COLO668 (cell line): ENCODE measurements around the gene INSIG1.

ENCODE experiments used
- DNase-seq: peaks from one replicate; lab custom pipeline; 2025; ENCODE audit not compliant: unreplicated experiment; lab: John Stamatoyannopoulos, UW

Gene INSIG1

GRCh38 chr7:155297517-155298287 lies at the start of gene INSIG1:
TSS of gene INSIG1 (plus strand) at chr7:155297878. CDS start at chr7:155298286, 408 bp downstream.
- peak; percentile 94 for DNase-seq

- DNase-seq, result no peak
Observed at GRCh38 chr7:155248366-155248756, 49.3 kb upstream of the INSIG1 start.

DNA sequence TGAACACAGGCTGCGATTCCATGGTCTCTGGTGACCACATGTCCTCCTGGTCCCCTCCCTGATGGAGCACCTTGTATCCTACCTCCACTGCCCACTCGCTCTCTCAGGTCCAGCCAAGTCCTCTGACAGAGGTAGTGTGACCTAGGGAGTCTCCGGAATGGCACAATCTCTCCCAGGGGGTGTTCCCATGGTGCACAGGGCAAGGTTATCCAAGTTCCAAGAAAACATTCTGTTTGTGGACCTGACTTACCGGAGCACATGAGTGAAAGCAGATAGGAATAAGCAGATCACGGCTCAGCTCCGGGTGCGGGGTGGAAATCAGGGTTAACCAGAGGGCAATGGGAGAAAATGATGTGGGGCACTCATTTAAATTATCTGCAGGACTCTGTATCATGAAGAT lies 45.8 kb upstream of the INSIG1 start:
- no peak for DNase-seq

- DNase-seq, result no peak
Observed at GRCh38 chr7:155252444-155252887, 45.2 kb upstream of the INSIG1 start.

GRCh38 chr7:155252892-155253501 lies 44.7 kb upstream of the INSIG1 start:
- no peak for DNase-seq

- DNase-seq, result no peak
Observed at GRCh38 chr7:155254018-155254417, 43.7 kb upstream of the INSIG1 start.

DNA sequence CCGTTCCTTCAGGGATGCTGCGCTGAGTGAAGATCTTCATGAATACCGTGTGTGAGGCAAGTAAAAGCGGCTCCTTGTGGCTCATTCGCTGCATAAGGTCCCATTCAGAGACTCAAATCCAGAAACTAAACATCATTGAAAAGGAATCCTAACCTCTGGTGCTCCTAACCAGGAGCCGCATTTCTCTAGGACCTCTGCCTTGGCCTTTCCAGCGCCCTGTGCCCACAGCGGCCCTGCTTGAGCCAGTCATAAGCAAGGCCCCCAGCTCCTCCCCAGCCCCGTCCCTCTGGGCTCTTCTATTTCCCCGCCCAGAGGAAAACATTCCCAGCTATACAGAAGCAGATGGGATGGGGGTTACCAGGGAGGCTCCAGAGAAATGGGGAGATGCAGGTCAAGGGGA lies 42.6 kb upstream of the INSIG1 start:
- no peak for DNase-seq

DNA sequence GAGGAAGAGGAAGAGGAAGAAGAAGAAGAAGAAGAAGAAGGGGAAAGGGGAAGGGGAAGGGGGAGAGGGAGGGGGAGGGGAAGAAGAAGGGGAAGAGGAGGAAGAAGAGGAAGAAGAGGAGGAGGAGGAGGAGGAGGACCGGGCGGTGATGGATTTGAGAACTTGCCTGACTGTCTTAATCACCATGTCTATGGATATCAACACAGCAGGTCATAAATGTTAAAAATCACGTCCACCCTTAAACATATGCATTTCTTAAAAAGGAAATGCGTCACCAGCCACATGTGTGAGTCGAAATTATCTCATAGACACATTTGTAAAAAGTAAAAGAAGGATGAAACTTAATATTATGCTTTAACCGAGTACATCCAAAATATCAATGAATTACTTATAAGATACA lies 42.1 kb upstream of the INSIG1 start:
- DNase-seq, result no peak

DNA sequence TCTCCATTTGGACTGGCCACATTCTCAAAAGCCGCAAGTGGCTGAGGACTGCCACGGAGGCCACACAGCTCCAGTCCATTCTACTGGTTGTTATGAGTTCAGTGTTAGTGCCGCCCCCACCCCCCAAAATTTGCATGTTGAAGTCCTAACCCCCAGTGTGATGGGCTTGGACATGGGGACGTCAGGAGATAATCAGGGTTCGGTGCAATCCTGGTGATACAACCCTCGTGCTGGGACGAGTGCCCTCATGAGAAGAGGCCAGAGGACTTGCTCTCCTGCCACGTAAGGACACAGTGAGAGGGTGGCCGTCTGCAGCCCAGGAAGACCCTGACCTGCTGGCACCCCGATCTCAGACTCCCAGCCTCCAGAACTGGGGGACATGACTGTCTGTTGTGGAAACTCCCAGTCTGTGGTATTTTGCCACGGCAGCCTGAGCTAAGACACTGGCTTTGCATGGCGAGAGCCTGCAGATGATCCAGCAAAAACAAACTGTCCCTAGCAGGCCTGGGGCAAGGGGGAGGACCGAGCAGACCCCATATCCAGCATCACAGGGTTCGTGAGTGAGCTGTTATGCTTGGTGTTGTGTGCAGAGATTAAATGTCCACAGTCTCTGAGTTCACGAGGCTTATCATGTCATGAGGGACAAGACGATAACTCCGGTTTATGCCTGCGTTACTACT lies 41.5 kb upstream of the INSIG1 start:
- no peak for DNase-seq

DNA sequence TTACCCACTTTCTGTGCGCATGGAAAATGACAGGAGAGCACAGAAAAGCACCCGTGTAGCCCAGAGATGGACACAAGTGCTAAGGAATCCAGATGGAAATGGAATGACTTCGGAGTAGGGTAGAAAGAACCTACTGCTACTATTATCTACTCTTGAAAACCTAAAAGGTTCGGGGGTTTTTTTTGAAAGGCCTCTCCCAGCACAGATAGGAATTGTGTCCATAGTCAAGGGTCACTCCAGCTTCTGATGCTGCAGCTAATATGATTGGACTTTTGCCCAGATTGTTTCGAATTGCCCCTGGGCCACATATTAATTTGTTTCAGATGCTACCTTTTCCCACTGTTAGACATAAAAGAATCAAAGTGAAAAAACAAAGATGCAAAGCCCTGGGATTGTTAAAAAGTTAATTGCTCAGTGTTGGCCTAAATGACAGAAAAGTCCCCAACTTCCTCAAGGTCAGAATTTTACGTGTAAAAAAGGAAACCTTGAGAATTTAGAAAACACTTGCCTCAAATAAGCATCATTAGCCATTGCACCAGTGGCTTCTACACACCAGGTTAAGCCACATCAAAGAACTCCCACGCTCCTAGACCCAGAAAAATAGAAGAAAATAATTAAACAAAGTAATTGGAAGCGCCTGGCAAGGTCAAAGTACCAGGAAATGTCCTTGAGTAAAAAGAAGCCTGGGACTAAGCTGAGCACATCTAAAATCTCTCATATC lies 40.8 kb upstream of the INSIG1 start:
- no peak for DNase-seq

GRCh38 chr7:155257482-155258225 lies 40.0 kb upstream of the INSIG1 start:
- DNase-seq, result no peak

- no peak for DNase-seq
Observed at GRCh38 chr7:155258226-155258560, 39.5 kb upstream of the INSIG1 start.

DNA sequence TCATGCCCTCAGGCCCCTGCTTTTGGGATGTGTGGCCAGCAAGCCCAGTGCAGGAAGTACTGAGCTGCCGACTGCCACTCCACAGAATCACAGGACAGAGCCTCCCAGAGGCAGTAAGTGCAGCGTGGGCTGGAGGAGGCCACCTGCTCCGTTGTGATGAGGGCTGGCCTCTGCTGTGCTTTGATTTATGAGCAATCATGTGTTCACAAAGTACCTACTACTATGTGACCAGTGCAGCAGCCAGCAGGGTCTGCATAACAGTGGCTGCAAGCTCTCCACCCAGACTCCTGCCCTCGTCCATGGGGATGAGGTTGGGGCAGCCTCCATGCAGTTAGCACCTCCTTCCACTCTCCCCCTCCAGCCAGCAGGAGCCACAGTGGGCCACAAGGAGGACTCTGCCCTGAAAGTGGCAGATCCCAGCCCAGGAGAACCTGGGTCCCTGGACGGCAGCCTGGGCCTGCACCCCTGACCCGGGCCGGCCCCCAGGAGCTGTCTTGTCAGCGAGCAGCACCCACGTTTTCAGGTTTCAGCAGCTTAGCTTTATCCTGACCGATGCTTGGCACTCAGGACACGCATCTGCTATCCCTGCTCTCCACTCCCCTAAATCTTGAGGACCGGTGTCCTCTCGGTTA lies 37.7 kb upstream of the INSIG1 start:
- DNase-seq, result no peak

DNA sequence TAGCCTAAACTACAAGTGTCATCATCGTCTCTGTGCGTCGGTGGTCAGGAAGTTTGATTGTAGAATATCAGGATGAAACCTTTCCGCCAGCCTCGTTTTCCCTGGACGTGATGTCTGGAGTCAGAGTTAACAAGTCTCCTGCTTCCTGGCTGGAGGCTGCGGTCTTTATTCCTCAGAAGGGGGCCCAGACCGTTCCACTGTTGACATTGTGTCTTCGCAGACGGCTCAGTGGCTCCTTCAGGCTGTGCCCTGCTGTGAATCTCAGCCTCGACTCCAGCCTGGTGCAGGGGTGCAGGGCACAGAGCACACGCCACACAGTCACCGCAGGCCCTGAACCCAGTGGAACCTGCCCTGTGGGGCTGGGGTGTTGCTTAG lies 37.2 kb upstream of the INSIG1 start:
- DNase-seq, result no peak

DNA sequence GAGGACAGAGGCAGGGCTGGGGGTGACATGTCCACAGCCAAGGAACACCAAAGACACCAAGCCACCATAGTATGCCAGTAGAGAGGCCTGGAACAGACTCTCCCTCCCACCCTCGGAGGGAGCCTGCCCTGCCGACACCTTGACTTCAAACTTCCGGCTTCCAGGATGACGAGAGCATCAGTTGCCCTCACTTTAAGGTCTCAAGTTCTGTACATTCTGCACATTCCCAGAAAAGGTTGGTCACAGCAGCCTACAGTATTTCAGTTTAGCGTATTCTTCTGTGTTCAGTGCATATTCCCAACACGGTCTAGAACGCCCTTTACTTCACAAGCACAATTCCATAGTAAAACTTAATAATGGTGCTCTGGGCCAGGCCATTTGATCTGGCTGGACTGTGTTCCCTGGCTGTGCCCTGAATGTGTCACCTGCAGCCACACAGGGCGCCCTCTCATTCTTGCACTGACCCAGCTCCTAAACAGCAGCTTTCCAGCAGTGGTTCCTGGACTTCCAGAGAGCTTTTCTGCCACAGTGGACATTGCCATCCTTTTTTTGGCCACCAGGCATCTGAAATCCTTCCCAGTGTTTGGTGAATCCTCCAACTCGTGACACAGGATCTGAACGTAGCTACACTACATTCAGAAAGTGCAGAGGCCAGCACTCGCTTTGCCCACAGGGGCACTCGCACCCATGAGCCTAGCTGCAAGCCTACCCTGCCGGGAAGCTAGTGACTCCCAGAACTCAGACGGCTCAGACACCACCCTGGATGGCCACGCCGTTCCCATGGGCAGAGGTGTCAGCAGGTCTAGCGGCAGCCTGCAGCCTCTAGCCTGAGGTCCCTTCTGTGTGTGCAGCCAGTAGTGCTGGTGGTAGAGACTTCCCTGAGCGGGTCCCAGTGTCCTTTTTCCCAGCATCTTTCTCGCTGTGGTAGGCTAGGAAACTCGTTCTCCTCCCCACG lies 36.4 kb upstream of the INSIG1 start:
- DNase-seq, result no peak

DNA sequence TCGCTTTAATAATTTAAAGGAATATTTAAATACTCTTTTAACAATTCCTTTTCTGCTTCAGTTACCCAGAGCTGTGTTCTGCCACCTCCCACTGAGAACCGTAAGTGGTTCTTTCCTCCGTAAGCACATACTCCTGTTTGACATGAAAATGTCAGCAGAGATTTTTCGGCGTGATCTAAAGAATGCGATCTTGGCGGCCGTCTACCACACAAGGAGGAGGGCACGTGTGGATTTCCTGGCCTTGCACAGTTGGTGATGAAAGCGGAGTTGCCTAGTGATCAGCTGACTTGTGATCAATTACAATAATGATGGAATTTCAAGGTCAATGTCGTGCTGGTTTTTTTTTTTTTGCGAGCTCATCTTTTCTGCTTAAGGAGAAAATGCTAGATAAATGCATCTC lies 35.6 kb upstream of the INSIG1 start:
- no peak for DNase-seq

DNA sequence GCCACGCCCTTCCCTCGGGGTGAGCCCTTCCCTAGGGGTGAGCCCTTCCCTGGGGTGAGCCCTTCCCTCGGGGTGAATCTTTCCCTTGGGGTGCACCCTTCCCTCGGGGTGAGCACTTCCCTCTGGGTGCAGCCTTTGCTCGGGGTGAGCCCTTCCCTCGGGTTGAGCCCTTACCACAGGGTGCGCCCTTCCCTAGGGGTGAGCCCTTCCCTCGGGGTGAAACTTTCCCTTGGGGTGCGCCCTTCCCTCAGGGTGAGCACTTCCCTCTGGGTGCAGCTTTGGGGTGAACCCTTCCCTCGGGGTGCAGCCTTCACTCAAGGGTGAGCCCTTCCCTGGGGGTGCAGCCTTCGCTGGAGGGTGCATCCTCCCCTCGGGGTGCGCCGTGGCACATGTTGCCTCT lies 34.6 kb upstream of the INSIG1 start:
- no peak for DNase-seq

GRCh38 chr7:155263581-155264143 lies 34.0 kb upstream of the INSIG1 start:
- DNase-seq, result no peak

DNA sequence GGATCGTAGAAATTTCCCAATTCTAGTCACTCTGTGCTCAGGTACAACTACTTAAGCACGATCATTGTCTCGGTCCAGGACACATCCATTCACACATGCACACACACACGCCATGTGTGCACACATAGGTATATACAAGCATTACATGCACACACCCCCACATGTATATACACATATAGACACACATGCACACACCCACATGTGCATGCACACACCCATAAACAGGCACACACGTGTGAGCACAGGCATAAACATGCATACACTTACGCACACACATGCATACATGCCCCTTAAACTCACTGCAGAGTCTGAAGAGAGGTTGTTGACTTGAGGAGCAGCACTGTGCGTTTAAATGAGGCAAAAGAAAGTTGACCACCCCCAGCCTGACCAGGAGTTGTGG lies 32.5 kb upstream of the INSIG1 start:
- DNase-seq, result no peak
